PC-9 (cell line): ENCODE results near the gene ZEB2. TPM values are rescaled to one million over a fixed set of nuclear protein-coding genes. Genes with fewer than 3 reads are reported as not detected.

Experiments
- BruUV-seq: library from RNA; stranded (reverse); fragments of 400-500 nt; replicated peaks from 2 replicates; lab custom pipeline; 2021; lab: Mats Ljungman, UMichigan
- CTCF ChIA-PET: fragments of 300-600 bp; sonication (Branson Sonifier 250); formaldehyde crosslinking; loops from one replicate; lab custom pipeline; 2022; ENCODE audit warnings: antibody characterized with exemption; lab: Charles Lee
- POLR2A ChIA-PET: fragments of 300-600 bp; sonication (Branson Sonifier 250); formaldehyde crosslinking; loops from one replicate; lab custom pipeline; 2022; ENCODE audit warnings: antibody characterized with exemption; ENCODE audit not compliant: unreplicated experiment; lab: Charles Lee
- DNase-seq, 2 experiments: peaks; one replicate each; pipeline versions ENCODE4 v3.0.0 to v3.0.0-alpha.2; 2015 to 2022; ENCODE audit warnings: mixed read lengths in 1 of 2
- H2AFZ ChIP-seq: fragments of 200-600 bp; sonication (generic); 2 replicates; pipeline ENCODE4 v1.8.1; 2017; ENCODE audit warnings: antibody characterized with exemption
- H3F3A ChIP-seq: fragments of 200-600 bp; sonication (generic); 2 replicates; pipeline ENCODE4 v1.8.1; 2017; ENCODE audit warnings: antibody characterized with exemption, mild to moderate bottlenecking, low read depth; ENCODE audit not compliant: insufficient read depth
- H3K27ac ChIP-seq: fragments of 200-600 bp; sonication (generic); 2 replicates; pipeline ENCODE4 v1.6.1; 2016; ENCODE audit warnings: mixed run types
- H3K27me3 ChIP-seq: fragments of 200-600 bp; sonication (generic); 2 replicates; pipeline ENCODE4 v1.6.1; 2016; ENCODE audit warnings: low read depth, mixed run types; ENCODE audit not compliant: insufficient read depth
- H3K36me3 ChIP-seq: fragments of 200-600 bp; sonication (generic); 2 replicates; pipeline ENCODE4 v1.6.1; 2016; ENCODE audit warnings: low read depth, mixed run types
- H3K4me1 ChIP-seq: fragments of 200-600 bp; sonication (generic); replicated peaks from 2 replicates; pipeline ENCODE4 v1.6.1; 2016; ENCODE audit warnings: mixed run types; ENCODE audit not compliant: insufficient read depth
- H3K4me2 ChIP-seq: fragments of 200-600 bp; sonication (generic); 2 replicates; pipeline ENCODE4 v1.6.1; 2017; ENCODE audit warnings: mixed run types
- H3K4me3 ChIP-seq: fragments of 200-600 bp; sonication (generic); 2 replicates; pipeline ENCODE4 v1.6.1; 2016; ENCODE audit warnings: mixed run types
- H3K79me2 ChIP-seq: fragments of 200-600 bp; sonication (generic); 2 replicates; pipeline ENCODE4 v1.6.1; 2017; ENCODE audit warnings: low read depth, mixed run types
- H3K9me2 ChIP-seq: fragments of 200-600 bp; sonication (generic); 2 replicates; pipeline ENCODE4 v1.8.1; 2017; ENCODE audit warnings: mild to moderate bottlenecking; ENCODE audit not compliant: insufficient read depth
- H3K9me3 ChIP-seq: fragments of 200-600 bp; sonication (generic); 2 replicates; pipeline ENCODE4 v1.8.1; 2016; ENCODE audit warnings: low read depth; ENCODE audit not compliant: insufficient read depth
- H4K20me1 ChIP-seq: fragments of 200-600 bp; sonication (generic); 2 replicates; pipeline ENCODE4 v1.8.1; 2017; ENCODE audit not compliant: insufficient read depth
- CTCF ChIP-seq: fragments of 200-600 bp; sonication (generic); conservative IDR thresholded peaks from 2 replicates; pipeline ENCODE4 v1.6.1; 2017; ENCODE audit warnings: mixed run types, antibody characterized with exemption, mild to moderate bottlenecking, moderate library complexity
- EZH2 ChIP-seq: fragments of 200-600 bp; sonication (generic); IDR thresholded peaks from 2 replicates; pipeline ENCODE4 v1.8.0; 2017; ENCODE audit warnings: antibody characterized with exemption, low read depth
- intact Hi-C: fragments of 100-400 bp; cut with micrococcal nuclease; formaldehyde crosslinking; loops from one replicate; pipeline ENCODE4 v1.10.0; 2022; ENCODE audit not compliant: unreplicated experiment
- total RNA-seq: library from RNA; stranded (reverse); gene quantifications from 2 replicates; pipeline ENCODE4 v1.2.3, GENCODE V29; 2021

ZEB2 gene
- total RNA-seq, 1 experiment from 2014 or later = 0.09 TPM

GRCh38 chr2:144379851-144380311, 140.0 kb downstream of the ZEB2 start:
- no peaks in the 10 kb centered on the region for H3K79me2 ChIP-seq
- no peaks in the 10 kb centered on the region for H3K9me2 ChIP-seq
- no peaks in the 10 kb centered on the region for H3K9me3 ChIP-seq
- H3K4me3 ChIP-seq = no peak overlapping the region
- H3K27me3 ChIP-seq = no peaks in the 10 kb centered on the region
- no peaks in the 10 kb centered on the region for H4K20me1 ChIP-seq
- CTCF ChIA-PET = no interaction called here
- DNase-seq = no peak
- POLR2A ChIA-PET = no interaction called here
- H3K4me1 ChIP-seq = peaks cover under 1% of the 10 kb centered on the region
- no TSS peak for BruUV-seq
- H3K27ac ChIP-seq = no peak overlapping the region
- H3K4me2 ChIP-seq = no peak overlapping the region
- no peak overlapping the region for H2AFZ ChIP-seq
- no peak for TF ChIP-seq EZH2
- TF ChIP-seq CTCF = no peak
- intact Hi-C loops = no loop called here
- H3F3A ChIP-seq = no peaks in the 10 kb centered on the region
- H3K36me3 ChIP-seq = no peaks in the 10 kb centered on the region

- intact Hi-C loops = no loop called here
- no peaks in the 10 kb centered on the region for H3K79me2 ChIP-seq
- H3K4me1 ChIP-seq = peaks cover 14% of the 10 kb centered on the region
- H4K20me1 ChIP-seq = no peaks in the 10 kb centered on the region
- TF ChIP-seq CTCF (no peak), EZH2 (no peak)
- ChIA-PET POLR2A (no interaction called here), CTCF (no interaction called here)
- H3K9me3 ChIP-seq = no peaks in the 10 kb centered on the region
- H3K9me2 ChIP-seq = no peaks in the 10 kb centered on the region
- no peaks in the 10 kb centered on the region for H3F3A ChIP-seq
- no TSS peak for BruUV-seq
- no peak overlapping the region for H3K4me2 ChIP-seq
- H3K27ac ChIP-seq = no peak overlapping the region
- no peak overlapping the region for H2AFZ ChIP-seq
- no peak overlapping the region for H3K4me3 ChIP-seq
- no peaks in the 10 kb centered on the region for H3K27me3 ChIP-seq
- DNase-seq = no peak
- H3K36me3 ChIP-seq = no peaks in the 10 kb centered on the region
Observed at GRCh38 chr2:144378551-144378950, 141.4 kb downstream of the ZEB2 start.

DNA sequence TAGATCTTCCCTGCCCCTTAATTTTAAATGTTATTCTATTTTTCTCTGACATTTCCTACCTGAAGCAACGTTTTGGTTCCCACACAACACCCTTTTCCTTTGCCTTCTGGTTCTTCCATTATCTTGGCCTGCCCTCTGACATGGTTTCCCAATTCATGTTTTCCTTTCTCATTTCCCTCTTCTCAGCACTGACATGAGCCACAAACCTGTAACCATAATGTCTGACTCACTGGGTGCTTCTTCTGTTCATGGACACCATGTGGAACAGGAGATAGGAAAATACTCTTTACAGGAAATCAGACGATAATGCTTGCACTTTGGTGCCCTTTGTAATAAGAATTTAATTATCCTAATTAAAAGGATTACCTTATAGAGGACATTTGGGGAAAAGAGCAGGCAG, 142.0 kb downstream of the ZEB2 start:
- BruUV-seq = no TSS peak
- no peak overlapping the region for H2AFZ ChIP-seq
- no peaks in the 10 kb centered on the region for H4K20me1 ChIP-seq
- intact Hi-C loops = loop anchor here (1.0 kb wide), 1 partner anchor 28 kb away; no protein-coding TSS in a partner anchor
- no peaks in the 10 kb centered on the region for H3K36me3 ChIP-seq
- no peaks in the 10 kb centered on the region for H3K27me3 ChIP-seq
- no peaks in the 10 kb centered on the region for H3K9me2 ChIP-seq
- ChIA-PET CTCF (no interaction called here), POLR2A (no interaction called here)
- peaks cover 16% of the 10 kb centered on the region for H3K4me1 ChIP-seq
- no peak overlapping the region for H3K4me3 ChIP-seq
- H3K4me2 ChIP-seq = no peak overlapping the region
- no peak for DNase-seq
- TF ChIP-seq EZH2 (no peak), CTCF (no peak)
- no peak overlapping the region for H3K27ac ChIP-seq
- no peaks in the 10 kb centered on the region for H3K9me3 ChIP-seq
- H3F3A ChIP-seq = no peaks in the 10 kb centered on the region
- H3K79me2 ChIP-seq = no peaks in the 10 kb centered on the region
